GM12878 (cell line): Measurements from ENCODE around the gene FAAP100. TPM values are rescaled to one million over a fixed set of nuclear protein-coding genes. Genes with fewer than 3 reads are reported as not detected.

Experiments used
- ATAC-seq: fragments of 200-7000 bp; cut with Tn5 transposase; 3 replicates; pipeline ENCODE4 v1.9.1; 2020; ENCODE audit warnings: mild to moderate bottlenecking, moderate library complexity
- BruUV-seq: library from RNA; stranded (reverse); fragments of 400-500 nt; replicated peaks from 2 replicates; lab custom pipeline; 2021; lab: Mats Ljungman, UMichigan
- CTCF ChIA-PET: fragments of 300-600 bp; sonication (Branson Sonifier 250); formaldehyde crosslinking; extraction: SDS; loops from one replicate; lab custom pipeline; 2021; ENCODE audit warnings: inconsistent platforms; lab: Yijun Ruan, JAX
- POLR2A ChIA-PET: fragments of 350-600 bp; formaldehyde crosslinking; extraction: SDS; loops from one replicate; lab custom pipeline; 2021; ENCODE audit warnings: inconsistent platforms; lab: Charles Lee
- RAD21 ChIA-PET: fragments of 300-600 bp; sonication (Branson Sonifier 250); formaldehyde crosslinking; loops from one replicate; lab custom pipeline; 2023; ENCODE audit warnings: antibody characterized with exemption; ENCODE audit not compliant: unreplicated experiment; lab: Charles Lee
- SMC1A ChIA-PET: fragments of 300-600 bp; sonication (Branson Sonifier 250); formaldehyde crosslinking; loops from one replicate; lab custom pipeline; 2023; ENCODE audit not compliant: unreplicated experiment, uncharacterized antibody; lab: Charles Lee
- DNase-seq: peaks from one replicate; pipeline ENCODE4 v3.0.0-alpha.2; 2011; ENCODE audit warnings: low read depth, low spot score
- FAIRE-seq: peaks from 3 replicates; lab custom pipeline; 2011; peaks lifted over from hg19 to GRCh38; lab: Jason Lieb, UNC
- H2AFZ ChIP-seq: 2 replicates; pipeline ENCODE4 v1.6.0; 2011; ENCODE audit warnings: low read depth, low read length, control low read depth; ENCODE audit not compliant: control insufficient read depth
- H3K27ac ChIP-seq: 2 replicates; pipeline ENCODE4 v1.5.1; 2011; ENCODE audit warnings: control low read depth; ENCODE audit not compliant: control insufficient read depth, insufficient read depth
- H3K27me3 ChIP-seq, 2 experiments: replicated peaks in 1 of 2; 2 replicates each; pipeline versions ENCODE4 v1.6.0 to v1.6.1; 2011; ENCODE audit warnings: low read length in 1 of 2; ENCODE audit not compliant: control insufficient read depth in 2 of 2, insufficient read depth in 2 of 2
- H3K36me3 ChIP-seq, 2 experiments: 2 replicates each; pipeline ENCODE4 v1.5.1; 2011; ENCODE audit warnings: low read length in 1 of 2; ENCODE audit not compliant: control insufficient read depth in 2 of 2, insufficient read depth in 2 of 2
- H3K4me1 ChIP-seq: 2 replicates; pipeline ENCODE4 v1.6.1; 2011; ENCODE audit warnings: mild to moderate bottlenecking, low read length, moderate library complexity, mixed read lengths; ENCODE audit not compliant: control insufficient read depth, insufficient read depth
- H3K4me2 ChIP-seq: 2 replicates; pipeline ENCODE4 v1.6.0; 2011; ENCODE audit warnings: control low read depth; ENCODE audit not compliant: control insufficient read depth, insufficient read depth
- H3K4me3 ChIP-seq: fragments of 200-600 bp; sonication (generic); 2 replicates; pipeline ENCODE4 v1.5.1; 2016
- H3K79me2 ChIP-seq: 2 replicates; pipeline ENCODE4 v1.6.0; 2011; ENCODE audit warnings: low read length; ENCODE audit not compliant: control insufficient read depth, insufficient read depth
- H3K9ac ChIP-seq: 2 replicates; pipeline ENCODE4 v1.8.0; 2011; ENCODE audit warnings: low read length, control low read depth, mixed read lengths; ENCODE audit not compliant: control insufficient read depth, insufficient read depth
- H3K9me3 ChIP-seq: replicated peaks from 3 replicates; pipeline ENCODE4 v1.5.1; 2011; ENCODE audit warnings: mild to moderate bottlenecking, low read length; ENCODE audit not compliant: control insufficient read depth, insufficient read depth
- H4K20me1 ChIP-seq: 2 replicates; pipeline ENCODE4 v1.6.0; 2011; ENCODE audit not compliant: control insufficient read depth, insufficient read depth
- ATF2 ChIP-seq: IDR thresholded peaks from 2 replicates; pipeline ENCODE4 v1.6.1; 2012; ENCODE audit warnings: low read length, inconsistent platforms
- CHD1 ChIP-seq: IDR thresholded peaks from 2 replicates; pipeline ENCODE4 v1.6.1; 2012; ENCODE audit warnings: low read depth, low read length, improper control_type of control experiment
- CHD2 ChIP-seq: IDR thresholded peaks from 2 replicates; pipeline ENCODE4 v1.6.1; 2011; ENCODE audit warnings: low read depth, low read length, improper control_type of control experiment, borderline replicate concordance
- E2F4 ChIP-seq: IDR thresholded peaks from 2 replicates; pipeline ENCODE4 v1.6.1; 2012; ENCODE audit warnings: low read depth, low read length, improper control_type of control experiment
- EED ChIP-seq: sonication (generic); IDR thresholded peaks from 2 replicates; pipeline ENCODE4 v1.6.1; 2016; ENCODE audit warnings: antibody characterized with exemption, low read depth
- FOS ChIP-seq: IDR thresholded peaks from 3 replicates; pipeline ENCODE4 v1.6.1; 2011; ENCODE audit warnings: borderline replicate concordance; ENCODE audit not compliant: insufficient read length; ENCODE audit errors: extremely low read depth
- IRF4 ChIP-seq: IDR thresholded peaks from 2 replicates; pipeline ENCODE4 v1.6.1; 2011; ENCODE audit warnings: low read depth, low read length
- PAX8 ChIP-seq: fragments of 450-650 bp; IDR thresholded peaks from 2 replicates; pipeline ENCODE4 v1.6.1; 2017; ENCODE audit warnings: mild to moderate bottlenecking, moderate library complexity
- SMARCA5 ChIP-seq: fragments of 450-650 bp; IDR thresholded peaks from 2 replicates; pipeline ENCODE4 v1.6.1; 2017; ENCODE audit warnings: mild to moderate bottlenecking
- SMC3 ChIP-seq: IDR thresholded peaks from 2 replicates; pipeline ENCODE4 v1.6.1; 2011; ENCODE audit warnings: low read length, improper control_type of control experiment, borderline replicate concordance
- SRF ChIP-seq, 2 experiments: IDR thresholded peaks; 2 replicates each; pipeline ENCODE4 v1.6.1; 2011; ENCODE audit warnings: low read depth in 2 of 2, low read length in 2 of 2, mild to moderate bottlenecking in 1 of 2, moderate library complexity in 1 of 2
- TCF3 ChIP-seq: IDR thresholded peaks from 2 replicates; pipeline ENCODE4 v1.6.1; 2012; ENCODE audit warnings: low read depth, mild to moderate bottlenecking, low read length, borderline replicate concordance; ENCODE audit not compliant: insufficient read depth
- WGBS: methylation state at CpG from one replicate; pipeline ENCODE4 v1.1.6; 2016; ENCODE audit warnings: low lambda C conversion rate; ENCODE audit not compliant: insufficient replicate concordance, insufficient coverage; ENCODE audit errors: missing lambda C conversion rate; 5-methylcytosine and 5-hydroxymethylcytosine counted together
- in situ Hi-C: fragments of 300-500 bp; cut with MboI; formaldehyde crosslinking; loops from 9 replicates; pipeline ENCODE4 v1.14.3; 2018; ENCODE audit warnings: mixed read lengths
- intact Hi-C: fragments of 100-400 bp; cut with micrococcal nuclease; formaldehyde crosslinking; loops from one replicate; pipeline ENCODE4 v1.14.2; 2022; ENCODE audit not compliant: unreplicated experiment
- polyA plus RNA-seq, 11 experiments: library from polyadenylated mRNA; depleted of rRNA in 4 of 11; unstranded in 6 of 11; stranded (reverse) in 5 of 11; fragments of >200 nt; fragmentation: Nextera tagmentation in 4 of 11; fragmentation: Illumina TruSeq in 1 of 11; extraction: Ambion mirVana in 4 of 11; extraction: Trizol in 1 of 11; gene quantifications; 1 replicate in 1 of 11; 2 replicates in 10 of 11; pipeline versions ENCODE4 v1.2.1 to v1.2.3, GENCODE V29; 2011 to 2016; ENCODE audit warnings: inconsistent platforms in 2 of 11, missing spikeins in 2 of 11, low read depth in 1 of 11
- total RNA-seq, 4 experiments: library from RNA; depleted of rRNA in 3 of 4; stranded (reverse); fragments of >200 nt in 3 of 4; fragmentation: Illumina TruSeq in 1 of 4; extraction: Trizol in 1 of 4; gene quantifications; 2 replicates each; pipeline versions ENCODE4 v1.2.1 to v1.2.3, GENCODE V29; 2013 to 2021

Gene FAAP100
- total and polyA plus RNA-seq, 10 of the 15 experiments (the other 5 are each of a cell fraction or from before 2014, with no cell fraction given): 0.11 to 46.2 (median 17.1) TPM

- no peaks in the 10 kb centered on the region for H4K20me1 ChIP-seq
- no peak overlapping the region for H2AFZ ChIP-seq
- no peak overlapping the region for H3K27ac ChIP-seq
- in situ Hi-C loops: loop anchor here (25.0 kb wide), 1 partner anchor 354 kb away; no protein-coding TSS in a partner anchor
- H3K4me1 ChIP-seq: no peaks in the 10 kb centered on the region
- FAIRE-seq (no peak), ATAC-seq (no peak), DNase-seq (no peak)
- ChIA-PET RAD21 (no interaction called here), SMC1A (interaction anchor here (0.6 kb wide), 1 partner anchor 64 kb away, joined by 3 read pairs; no protein-coding TSS in a partner anchor), CTCF (interaction anchor here (0.5 to 0.9 kb wide), 3 partner anchors 12 to 196 kb away, joined by 3 to 5 read pairs (median 3); no protein-coding TSS in a partner anchor), POLR2A (no interaction called here)
- H3K4me2 ChIP-seq: no peak overlapping the region
- no TSS peak for BruUV-seq
- H3K4me3 ChIP-seq: no peak overlapping the region
- intact Hi-C loops: no loop called here
- H3K27me3 ChIP-seq: peaks cover 5 to 7% of the 10 kb centered on the region in 2 experiments
- H3K9ac ChIP-seq: no peak overlapping the region
- no peaks in the 10 kb centered on the region for H3K36me3 ChIP-seq
- no peaks in the 10 kb centered on the region for H3K79me2 ChIP-seq
- WGBS: 9% methylated on average over 4 of the region's 5 CpGs
- no peaks in the 10 kb centered on the region; the same call in 2 of the 3 replicates for H3K9me3 ChIP-seq
- TF ChIP-seq CHD1: no peak
- no peak for TF ChIP-seq ATF2
- TF ChIP-seq EED: no peak
- no peak for TF ChIP-seq E2F4
- TF ChIP-seq FOS: no peak
- TF ChIP-seq SMC3: no peak
- TF ChIP-seq PAX8: no peak
- no peak for TF ChIP-seq TCF3
- no peak for TF ChIP-seq SMARCA5
- no peak for TF ChIP-seq CHD2
- TF ChIP-seq IRF4: no peak
- TF ChIP-seq SRF (IDR thresholded peaks at IDR 0.05; ENCODE audit: low read depth in 2 of 2, low read length in 2 of 2): no peak
Measured at GRCh38 chr17:81491761-81492160, 60.4 kb downstream of the FAAP100 start.
